Measurements from ENCODE around the gene RIPK3. TPM values are rescaled to one million over a fixed set of nuclear protein-coding genes. Genes with fewer than 3 reads are reported as not detected.

RIPK3 gene
- polyA plus RNA-seq, 2 of the 4 experiments (the other 2 are of a cell fraction) = not detected

DNA sequence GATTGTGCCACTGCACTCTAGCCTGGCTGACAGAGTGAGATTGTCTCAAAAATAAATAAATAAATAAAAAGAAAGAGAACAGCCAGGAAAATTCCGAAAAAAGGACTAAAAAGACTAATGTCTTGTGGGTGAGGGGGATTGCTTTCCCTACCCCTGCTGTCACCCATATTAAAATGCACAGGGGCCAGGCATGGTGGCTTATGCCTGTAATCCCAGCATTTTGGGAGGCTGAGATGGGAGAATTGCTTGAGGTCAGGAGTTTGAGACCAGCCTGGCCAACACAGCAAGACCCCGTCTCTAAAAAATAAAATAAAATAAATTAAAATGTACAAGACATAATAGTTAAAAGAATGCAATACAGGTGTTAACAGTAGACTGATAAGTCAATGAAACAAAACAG lies 46.3 kb downstream of the RIPK3 start:
- Histone ChIP-seq H3K4me3 (no peak overlapping the region), H3K27ac (no peak overlapping the region), H3K4me2 (no peak overlapping the region), H3K9me3 (no peaks in the 10 kb centered on the region), H3K4me1 (peaks cover 1% of the 10 kb centered on the region; the same call in 2 of the 3 replicates)
- 90% methylated on average over 2 of the region's 2 CpGs for WGBS (ENCODE audit: missing lambda C conversion rate)
- ChIA-PET CTCF (interaction anchor here (1.8 to 34.0 kb wide), 3 partner anchors 10 to 138 kb away, joined by 4 to 601 read pairs (median 469); partner anchors contain the start of genes CIDEB, DHRS1, LTB4R and LTB4R2), POLR2A (interaction anchor here (0.6 kb wide), 1 partner anchor 22 kb away, joined by 3 read pairs; the partner anchor contains the start of gene RABGGTA)
- FAIRE-seq = no peak
- no peak for DNase-seq (ENCODE audit: low read depth in 1 of 2, low spot score in 1 of 2)
- ATAC-seq = no peak
- TF ChIP-seq CBX2 (IDR thresholded peaks at IDR 0.05; ENCODE audit: borderline replicate concordance, low read depth) = no peak
- TF ChIP-seq ZNF302 (CRISPR knock-in tag; IDR thresholded peaks at IDR 0.05) = no peak
- no peak for TF ChIP-seq ELK1 (IDR thresholded peaks at IDR 0.05; ENCODE audit: low read depth, low read length)
- TF ChIP-seq CBX8 (IDR thresholded peaks at IDR 0.05) = no peak
- TF ChIP-seq, protein P1, sequence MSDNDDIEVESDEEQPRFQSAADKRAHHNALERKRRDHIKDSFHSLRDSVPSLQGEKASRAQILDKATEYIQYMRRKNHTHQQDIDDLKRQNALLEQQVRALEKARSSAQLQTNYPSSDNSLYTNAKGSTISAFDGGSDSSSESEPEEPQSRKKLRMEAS (IDR thresholded peaks at IDR 0.05) = no peak
- TF ChIP-seq CHD2 (IDR thresholded peaks at IDR 0.05; ENCODE audit: low read length, partially characterized antibody) = no peak
- TF ChIP-seq, protein P2, sequence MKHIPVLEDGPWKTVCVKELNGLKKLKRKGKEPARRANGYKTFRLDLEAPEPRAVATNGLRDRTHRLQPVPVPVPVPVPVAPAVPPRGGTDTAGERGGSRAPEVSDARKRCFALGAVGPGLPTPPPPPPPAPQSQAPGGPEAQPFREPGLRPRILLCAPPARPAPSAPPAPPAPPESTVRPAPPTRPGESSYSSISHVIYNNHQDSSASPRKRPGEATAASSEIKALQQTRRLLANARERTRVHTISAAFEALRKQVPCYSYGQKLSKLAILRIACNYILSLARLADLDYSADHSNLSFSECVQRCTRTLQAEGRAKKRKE (CRISPR knock-in tag; IDR thresholded peaks at IDR 0.05; ENCODE audit: low read depth) = no peak
- TF ChIP-seq NPAS2 (CRISPR knock-in tag; IDR thresholded peaks at IDR 0.05; ENCODE audit: borderline replicate concordance) = no peak
- TF ChIP-seq, protein P3, sequence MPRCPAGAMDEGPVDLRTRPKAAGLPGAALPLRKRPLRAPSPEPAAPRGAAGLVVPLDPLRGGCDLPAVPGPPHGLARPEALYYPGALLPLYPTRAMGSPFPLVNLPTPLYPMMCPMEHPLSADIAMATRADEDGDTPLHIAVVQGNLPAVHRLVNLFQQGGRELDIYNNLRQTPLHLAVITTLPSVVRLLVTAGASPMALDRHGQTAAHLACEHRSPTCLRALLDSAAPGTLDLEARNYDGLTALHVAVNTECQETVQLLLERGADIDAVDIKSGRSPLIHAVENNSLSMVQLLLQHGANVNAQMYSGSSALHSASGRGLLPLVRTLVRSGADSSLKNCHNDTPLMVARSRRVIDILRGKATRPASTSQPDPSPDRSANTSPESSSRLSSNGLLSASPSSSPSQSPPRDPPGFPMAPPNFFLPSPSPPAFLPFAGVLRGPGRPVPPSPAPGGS (IDR thresholded peaks at IDR 0.05) = no peak
- TF ChIP-seq, protein P4, sequence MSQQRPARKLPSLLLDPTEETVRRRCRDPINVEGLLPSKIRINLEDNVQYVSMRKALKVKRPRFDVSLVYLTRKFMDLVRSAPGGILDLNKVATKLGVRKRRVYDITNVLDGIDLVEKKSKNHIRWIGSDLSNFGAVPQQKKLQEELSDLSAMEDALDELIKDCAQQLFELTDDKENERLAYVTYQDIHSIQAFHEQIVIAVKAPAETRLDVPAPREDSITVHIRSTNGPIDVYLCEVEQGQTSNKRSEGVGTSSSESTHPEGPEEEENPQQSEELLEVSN (IDR thresholded peaks at IDR 0.05; ENCODE audit: borderline replicate concordance, low read depth) = no peak
- TF ChIP-seq, protein P5, sequence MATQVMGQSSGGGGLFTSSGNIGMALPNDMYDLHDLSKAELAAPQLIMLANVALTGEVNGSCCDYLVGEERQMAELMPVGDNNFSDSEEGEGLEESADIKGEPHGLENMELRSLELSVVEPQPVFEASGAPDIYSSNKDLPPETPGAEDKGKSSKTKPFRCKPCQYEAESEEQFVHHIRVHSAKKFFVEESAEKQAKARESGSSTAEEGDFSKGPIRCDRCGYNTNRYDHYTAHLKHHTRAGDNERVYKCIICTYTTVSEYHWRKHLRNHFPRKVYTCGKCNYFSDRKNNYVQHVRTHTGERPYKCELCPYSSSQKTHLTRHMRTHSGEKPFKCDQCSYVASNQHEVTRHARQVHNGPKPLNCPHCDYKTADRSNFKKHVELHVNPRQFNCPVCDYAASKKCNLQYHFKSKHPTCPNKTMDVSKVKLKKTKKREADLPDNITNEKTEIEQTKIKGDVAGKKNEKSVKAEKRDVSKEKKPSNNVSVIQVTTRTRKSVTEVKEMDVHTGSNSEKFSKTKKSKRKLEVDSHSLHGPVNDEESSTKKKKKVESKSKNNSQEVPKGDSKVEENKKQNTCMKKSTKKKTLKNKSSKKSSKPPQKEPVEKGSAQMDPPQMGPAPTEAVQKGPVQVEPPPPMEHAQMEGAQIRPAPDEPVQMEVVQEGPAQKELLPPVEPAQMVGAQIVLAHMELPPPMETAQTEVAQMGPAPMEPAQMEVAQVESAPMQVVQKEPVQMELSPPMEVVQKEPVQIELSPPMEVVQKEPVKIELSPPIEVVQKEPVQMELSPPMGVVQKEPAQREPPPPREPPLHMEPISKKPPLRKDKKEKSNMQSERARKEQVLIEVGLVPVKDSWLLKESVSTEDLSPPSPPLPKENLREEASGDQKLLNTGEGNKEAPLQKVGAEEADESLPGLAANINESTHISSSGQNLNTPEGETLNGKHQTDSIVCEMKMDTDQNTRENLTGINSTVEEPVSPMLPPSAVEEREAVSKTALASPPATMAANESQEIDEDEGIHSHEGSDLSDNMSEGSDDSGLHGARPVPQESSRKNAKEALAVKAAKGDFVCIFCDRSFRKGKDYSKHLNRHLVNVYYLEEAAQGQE (IDR thresholded peaks at IDR 0.05) = no peak

DNA sequence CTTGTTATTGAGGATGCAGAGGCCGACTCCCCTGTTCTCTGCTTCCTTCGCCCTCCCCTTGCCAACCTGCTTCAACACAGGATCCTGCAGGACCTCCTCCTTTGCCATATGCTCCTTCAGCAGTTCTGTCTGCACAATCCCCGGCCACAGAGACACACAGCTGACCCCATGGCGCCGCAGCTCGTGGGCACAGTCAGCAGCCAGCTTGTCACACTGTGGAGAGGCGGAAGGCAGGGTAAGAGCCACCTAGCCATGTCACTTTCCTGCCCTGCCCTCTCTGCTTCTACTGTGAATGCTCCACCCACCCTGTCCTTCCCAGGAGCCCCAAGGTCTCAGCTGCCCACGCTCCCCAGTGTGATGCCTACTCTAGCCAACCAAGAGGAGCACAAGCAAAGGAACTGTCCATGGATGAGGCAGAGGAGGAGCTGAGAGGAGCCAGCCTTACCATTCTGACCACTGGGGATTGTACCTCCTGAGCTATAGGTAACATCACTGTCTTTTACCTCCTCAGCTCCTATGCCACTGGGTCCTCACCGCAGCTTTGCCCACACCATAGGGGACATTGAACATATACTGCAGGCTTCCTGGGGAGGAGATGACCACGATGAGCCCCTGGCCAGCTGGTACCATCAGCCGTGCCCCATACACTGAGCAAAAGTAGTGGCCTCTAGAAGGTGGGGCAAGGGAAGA lies 47.5 kb downstream of the RIPK3 start:
- DNase-seq (ENCODE audit: low read depth in 1 of 2, low spot score in 1 of 2) = no peak
- CTCF ChIA-PET = interaction anchor here (0.9 to 34.0 kb wide), 7 partner anchors 11 to 139 kb away, joined by 3 to 601 read pairs (median 4); partner anchors contain the start of genes CIDEB, DHRS1, LTB4R and LTB4R2
- no peak overlapping the region for H3K4me3 ChIP-seq
- POLR2A ChIA-PET = no interaction called here
- 84% methylated on average over 11 of the region's 11 CpGs for WGBS (ENCODE audit: missing lambda C conversion rate)
- no peak for ATAC-seq
- H3K4me2 ChIP-seq = no peak overlapping the region
- no peak for FAIRE-seq
- no peak overlapping the region for H3K27ac ChIP-seq
- no peaks in the 10 kb centered on the region for H3K4me1 ChIP-seq
- H3K9me3 ChIP-seq = no peaks in the 10 kb centered on the region
- TF ChIP-seq MAZ (IDR thresholded peaks at IDR 0.05; ENCODE audit: borderline replicate concordance, low read depth, low read length) (no peak), HOXA7 (CRISPR knock-in tag; IDR thresholded peaks at IDR 0.05) (no peak), HMGXB4 (CRISPR knock-in tag; IDR thresholded peaks at IDR 0.05; ENCODE audit: borderline replicate concordance) (no peak), ZC3H11A (IDR thresholded peaks at IDR 0.05) (no peak), RNF2 (IDR thresholded peaks at IDR 0.05; ENCODE audit: borderline replicate concordance, low read depth) (no peak), TFCP2L1 (CRISPR knock-in tag; IDR thresholded peaks at IDR 0.05) (no peak), HEYL (CRISPR knock-in tag; IDR thresholded peaks at IDR 0.05) (no peak), KDM5A (IDR thresholded peaks at IDR 0.05) (no peak), HOXB5 (CRISPR knock-in tag; IDR thresholded peaks at IDR 0.05) (no peak), JUNB (IDR thresholded peaks at IDR 0.05) (no peak)
- TF ChIP-seq, protein P5 (IDR thresholded peaks at IDR 0.05) = no peak
